GM21515 (cell line): Measurements from ENCODE around the gene IFT122.

ENCODE experiments used
- ATAC-seq: cut with Tn5 transposase; IDR thresholded peaks from one replicate; pipeline ENCODE4 v1.9.1; 2021; ENCODE audit not compliant: unreplicated experiment

Gene IFT122

GRCh38 chr3:129415830-129416229 lies 24.2 kb upstream of the IFT122 start:
- ATAC-seq, result no peak

- ATAC-seq, result no peak
These were observed 23.6 kb upstream of the IFT122 start for GRCh38 chr3:129416415-129416814.

- ATAC-seq, result no peak
These were observed 22.7 kb upstream of the IFT122 start for GRCh38 chr3:129417326-129417725.

- no peak for ATAC-seq
These were observed 21.7 kb upstream of the IFT122 start for GRCh38 chr3:129418041-129418973.

GRCh38 chr3:129419476-129419875 lies 20.5 kb upstream of the IFT122 start:
- ATAC-seq, result no peak

- no peak for ATAC-seq
These were observed 18.7 kb upstream of the IFT122 start for GRCh38 chr3:129421236-129421883.

GRCh38 chr3:129421988-129422745 lies 17.9 kb upstream of the IFT122 start:
- no peak for ATAC-seq

GRCh38 chr3:129422897-129423296 lies 17.1 kb upstream of the IFT122 start:
- ATAC-seq, result no peak

- peak; percentile 74 for ATAC-seq
These were observed 15.7 kb upstream of the IFT122 start for GRCh38 chr3:129424185-129424841.

GRCh38 chr3:129425213-129425612 lies 14.8 kb upstream of the IFT122 start:
- ATAC-seq, result no peak

GRCh38 chr3:129425619-129426018 lies 14.4 kb upstream of the IFT122 start:
- no peak for ATAC-seq

- ATAC-seq, result no peak
These were observed 12.0 kb upstream of the IFT122 start for GRCh38 chr3:129428007-129428375.

- ATAC-seq, result peak; percentile 68
These were observed 11.5 kb upstream of the IFT122 start, which contains the start of gene EFCAB12 for GRCh38 chr3:129428376-129429079. EFCAB12 (minus strand) TSS chr3:129428636; CDS start chr3:129428488, 148 bp downstream.

- ATAC-seq, result no peak
These were observed 11.0 kb upstream of the IFT122 start for GRCh38 chr3:129429080-129429451.

- no peak for ATAC-seq
These were observed 10.4 kb upstream of the IFT122 start for GRCh38 chr3:129429602-129430001.

- ATAC-seq, result no peak
These were observed 8.0 kb upstream of the IFT122 start for GRCh38 chr3:129432036-129432435.

- no peak for ATAC-seq
These were observed 7.4 kb upstream of the IFT122 start for GRCh38 chr3:129432671-129433070.

GRCh38 chr3:129433565-129433964 lies 6.5 kb upstream of the IFT122 start:
- no peak for ATAC-seq

GRCh38 chr3:129434140-129434539 lies 5.9 kb upstream of the IFT122 start:
- no peak for ATAC-seq

GRCh38 chr3:129435367-129435766 lies 4.7 kb upstream of the IFT122 start:
- no peak for ATAC-seq
